HG02943 (cell line): ENCODE measurements around the gene CRACDL.

Experiments used
- ATAC-seq: cut with Tn5 transposase; IDR thresholded peaks from one replicate; pipeline ENCODE4 v1.9.1; 2021; ENCODE audit warnings: mild to moderate bottlenecking, low read depth, moderate library complexity; ENCODE audit not compliant: unreplicated experiment

The CRACDL gene

DNA sequence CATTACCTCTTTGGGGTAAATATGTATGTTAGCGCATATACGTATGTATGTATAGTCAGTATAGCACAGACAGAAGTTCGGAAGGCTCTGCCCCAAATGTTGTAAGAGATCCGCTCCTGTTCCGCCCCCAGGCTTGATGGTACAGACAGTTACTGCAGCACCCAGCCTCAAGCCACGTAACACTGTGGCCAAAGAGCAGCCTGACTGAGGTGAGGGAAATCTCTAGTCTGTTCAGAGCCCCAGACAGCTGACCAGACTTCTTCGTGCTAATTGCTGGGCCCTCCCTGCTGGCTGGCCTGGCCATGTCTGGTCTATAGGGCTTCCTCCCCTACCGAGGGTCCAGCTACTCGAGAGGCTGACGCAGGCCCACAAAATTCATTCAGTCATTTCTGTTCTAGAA lies 7.8 kb downstream of the CRACDL start:
- ATAC-seq: no peak

- no peak for ATAC-seq
Observed at GRCh38 chr2:98927027-98927426, 9.0 kb downstream of the CRACDL start.

- no peak for ATAC-seq
Observed at GRCh38 chr2:98926601-98927000, 9.4 kb downstream of the CRACDL start.

GRCh38 chr2:98924910-98925309 lies 11.1 kb downstream of the CRACDL start:
- no peak for ATAC-seq

- no peak for ATAC-seq
Observed at GRCh38 chr2:98924038-98924830, 11.8 kb downstream of the CRACDL start.

- ATAC-seq: no peak
Observed at GRCh38 chr2:98923244-98923940, 12.6 kb downstream of the CRACDL start.

GRCh38 chr2:98921062-98921461 lies 15.0 kb downstream of the CRACDL start:
- ATAC-seq: no peak

- no peak for ATAC-seq
Observed at GRCh38 chr2:98917031-98917471, 19.0 kb downstream of the CRACDL start.

- ATAC-seq: no peak
Observed at GRCh38 chr2:98915751-98916358, 20.2 kb downstream of the CRACDL start.

- ATAC-seq: no peak
Observed at GRCh38 chr2:98914713-98915580, 21.1 kb downstream of the CRACDL start.

DNA sequence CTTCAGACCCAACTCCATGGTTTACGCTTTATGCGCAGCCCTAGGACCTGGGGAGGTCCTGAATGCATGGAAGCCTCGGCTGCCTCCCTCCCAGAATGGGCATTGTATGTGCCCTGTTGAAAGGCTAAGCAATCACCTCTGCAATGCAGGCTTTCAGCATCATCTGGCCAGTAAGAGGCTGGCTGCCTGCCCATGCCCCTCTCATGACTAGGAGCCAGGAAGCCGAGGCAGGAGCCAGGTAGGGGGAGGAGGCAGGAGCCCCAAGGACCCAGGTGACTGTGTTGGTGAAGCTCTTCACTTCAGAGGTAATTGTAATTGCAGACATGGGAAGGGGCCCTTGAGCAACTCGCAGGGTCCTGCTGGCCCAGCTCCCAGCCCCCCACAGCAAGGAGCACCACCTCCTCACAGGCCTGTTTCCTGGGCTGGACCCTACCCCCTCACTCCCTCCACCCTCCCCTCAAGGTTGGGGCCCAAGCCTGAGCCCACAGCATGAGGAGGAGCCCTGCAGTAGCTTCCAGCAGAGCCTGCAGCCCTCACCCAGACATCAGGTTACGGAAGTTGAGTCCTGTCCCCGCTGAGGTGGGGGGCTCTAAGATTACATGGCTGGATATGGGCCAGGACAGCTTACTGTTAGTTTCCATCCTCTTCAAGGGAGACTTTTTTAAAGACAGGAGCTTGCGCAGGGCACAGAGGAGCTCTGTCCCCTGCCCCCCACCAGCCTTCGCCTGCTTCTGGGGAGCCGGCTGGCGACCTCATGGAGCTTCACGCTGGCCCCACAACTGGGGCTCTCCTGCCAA lies 21.9 kb downstream of the CRACDL start:
- ATAC-seq: no peak

DNA sequence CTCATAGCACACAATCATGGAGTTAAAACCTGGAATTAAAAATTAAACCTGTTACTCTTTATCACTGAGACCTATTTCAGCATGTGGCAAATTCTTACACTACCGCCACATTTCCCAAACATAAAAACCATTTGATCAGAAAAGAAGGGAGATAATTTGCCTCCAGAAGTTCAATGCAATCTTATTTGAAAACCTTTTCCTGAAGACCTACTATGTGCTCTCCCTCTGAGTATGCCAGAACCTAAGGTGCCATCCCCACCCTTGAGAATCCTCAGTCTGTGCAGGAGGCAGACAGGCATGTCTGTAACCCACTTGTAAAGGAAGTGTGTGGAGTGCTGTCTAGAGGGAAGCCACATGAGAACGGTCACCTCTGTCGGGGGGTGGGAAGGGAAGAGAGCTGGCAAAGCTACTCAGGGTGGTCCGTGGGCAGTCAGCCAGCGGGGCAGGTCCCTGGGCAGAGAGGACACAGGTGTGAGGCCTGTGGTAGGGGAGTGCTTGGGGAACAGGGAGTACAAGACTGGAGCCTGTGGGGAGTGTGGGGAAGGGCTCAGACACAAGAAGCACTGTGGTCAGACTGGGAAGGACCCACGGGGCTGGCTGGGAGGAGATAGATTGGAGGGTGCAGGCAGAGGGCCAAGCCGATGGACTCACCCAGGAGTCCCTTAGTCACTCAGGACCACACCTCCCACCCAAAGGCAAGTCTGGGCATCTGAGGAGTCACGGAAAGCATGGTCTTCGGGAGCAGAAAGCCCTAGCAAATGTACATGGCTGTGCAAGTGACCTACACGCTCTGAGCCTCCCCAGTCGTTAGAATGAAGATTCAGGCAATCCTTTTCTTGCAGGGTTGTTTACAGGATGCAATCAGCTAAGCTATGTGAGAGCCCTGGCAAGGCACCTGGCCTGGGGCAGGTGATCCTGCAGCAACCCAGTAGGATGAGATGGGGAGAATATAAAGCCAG lies 22.8 kb downstream of the CRACDL start:
- ATAC-seq: no peak

DNA sequence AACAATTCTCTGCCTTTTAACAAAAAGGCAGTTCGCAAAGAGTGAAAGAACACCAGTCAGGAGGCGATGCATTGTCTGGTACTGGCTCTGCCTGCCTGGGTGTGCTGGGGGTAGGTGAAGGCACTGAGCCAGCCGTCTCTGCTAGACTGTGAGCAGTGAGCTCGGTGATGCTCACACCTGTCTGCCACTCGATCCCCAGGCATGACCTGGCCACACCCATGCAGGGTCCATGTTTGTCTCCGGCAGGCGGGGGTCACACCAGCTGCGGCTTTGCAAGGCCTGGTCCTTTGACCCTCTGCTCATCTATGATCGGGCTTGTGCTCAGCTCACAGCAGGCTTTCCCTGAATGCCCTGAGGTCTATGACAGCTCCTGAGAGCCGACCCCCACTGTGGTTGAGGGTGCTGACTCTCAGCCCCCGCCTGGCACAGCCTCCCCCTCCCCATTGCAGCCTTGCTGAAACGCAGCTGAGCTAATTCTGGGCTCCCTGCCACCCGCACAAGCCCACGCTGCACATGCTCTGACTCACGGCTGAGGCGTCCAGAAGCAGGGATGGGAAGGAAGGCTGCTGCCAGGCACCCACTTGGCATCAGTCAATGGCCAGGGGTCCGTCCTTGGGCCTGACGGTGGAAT lies 23.7 kb downstream of the CRACDL start:
- ATAC-seq: no peak

- no peak for ATAC-seq
Observed at GRCh38 chr2:98911376-98912154, 24.5 kb downstream of the CRACDL start.

GRCh38 chr2:98911126-98911375 lies 25.0 kb downstream of the CRACDL start:
- no peak for ATAC-seq

- ATAC-seq: no peak
Observed at GRCh38 chr2:98910349-98911125, 25.5 kb downstream of the CRACDL start.
